ENCODE measurements around the gene ZSWIM1.
"Not testable (repeated sequence)": the region's sequence is repeated elsewhere in the genome, so short reads cannot be mapped to it uniquely, and the experiment has no call there.

Gene ZSWIM1

DNA sequence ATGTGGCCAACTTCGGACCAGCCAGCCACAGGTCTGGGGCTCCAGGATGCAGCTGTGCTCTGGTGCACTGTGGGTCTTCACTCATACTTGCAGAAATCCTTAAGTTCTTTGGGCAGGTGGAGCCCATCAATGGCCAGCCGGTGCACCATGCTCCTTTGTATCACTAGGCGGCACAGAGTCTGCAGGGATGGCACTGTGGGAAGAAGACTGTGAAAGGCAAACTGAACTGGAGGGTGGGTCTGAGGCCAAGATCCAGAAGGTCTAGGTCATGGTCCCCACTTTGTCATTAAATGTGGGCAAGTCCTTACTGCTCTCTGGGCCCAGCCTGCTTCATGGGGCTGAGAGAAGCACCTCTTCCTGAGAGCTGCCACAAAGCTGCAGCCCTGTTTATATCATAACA lies 7.7 kb downstream of the ZSWIM1 start:
- DNase-seq (ENCODE audit: low read depth in 2 of 2), result no peak

DNA sequence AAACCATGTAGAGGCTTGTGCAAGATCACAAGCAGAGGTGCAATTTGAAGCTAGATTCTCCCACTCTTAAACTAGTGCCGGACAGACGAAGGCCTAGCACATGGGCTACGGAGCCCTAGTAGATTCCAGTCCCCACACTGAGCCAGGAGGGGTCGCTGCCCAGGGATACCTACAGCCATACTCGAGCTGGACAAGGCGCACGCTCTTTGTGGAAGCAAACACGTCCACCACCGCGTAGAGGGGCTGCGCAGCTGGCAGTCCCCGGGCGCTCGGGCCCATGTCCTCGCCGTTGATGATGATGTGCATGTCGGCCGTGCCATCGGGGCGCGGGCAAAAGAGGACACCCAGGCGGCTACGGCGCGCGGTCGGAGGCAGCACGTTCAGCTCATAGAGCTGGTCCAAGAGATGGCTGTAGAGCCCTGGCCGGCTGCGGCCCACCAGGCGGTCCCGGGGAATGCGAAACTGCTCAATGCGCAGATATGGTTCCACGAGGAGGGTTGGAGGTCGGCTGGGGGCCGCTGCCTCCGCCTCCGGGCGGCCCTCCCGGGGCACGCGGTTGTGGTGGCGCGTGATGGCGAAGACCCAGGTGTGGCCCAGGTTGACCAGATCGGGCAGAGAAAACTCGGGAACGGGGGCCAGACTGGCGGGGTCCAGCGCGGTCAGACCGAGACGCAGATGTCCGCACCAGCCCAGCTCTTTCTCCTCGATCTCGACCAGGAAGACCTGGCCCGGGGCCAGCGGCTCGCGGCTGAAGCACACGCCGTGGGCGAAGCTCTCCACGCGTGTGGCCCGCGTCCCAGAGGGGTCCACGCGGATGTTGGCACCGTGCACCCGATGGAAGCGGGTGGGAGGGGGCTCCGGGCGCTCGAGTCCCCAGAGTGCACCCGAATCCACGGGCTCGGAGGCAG lies 9.3 kb downstream of the ZSWIM1 start:
- DNase-seq (ENCODE audit: low read depth in 2 of 2), result peak in 1 of 2 donors; percentile 41

DNA sequence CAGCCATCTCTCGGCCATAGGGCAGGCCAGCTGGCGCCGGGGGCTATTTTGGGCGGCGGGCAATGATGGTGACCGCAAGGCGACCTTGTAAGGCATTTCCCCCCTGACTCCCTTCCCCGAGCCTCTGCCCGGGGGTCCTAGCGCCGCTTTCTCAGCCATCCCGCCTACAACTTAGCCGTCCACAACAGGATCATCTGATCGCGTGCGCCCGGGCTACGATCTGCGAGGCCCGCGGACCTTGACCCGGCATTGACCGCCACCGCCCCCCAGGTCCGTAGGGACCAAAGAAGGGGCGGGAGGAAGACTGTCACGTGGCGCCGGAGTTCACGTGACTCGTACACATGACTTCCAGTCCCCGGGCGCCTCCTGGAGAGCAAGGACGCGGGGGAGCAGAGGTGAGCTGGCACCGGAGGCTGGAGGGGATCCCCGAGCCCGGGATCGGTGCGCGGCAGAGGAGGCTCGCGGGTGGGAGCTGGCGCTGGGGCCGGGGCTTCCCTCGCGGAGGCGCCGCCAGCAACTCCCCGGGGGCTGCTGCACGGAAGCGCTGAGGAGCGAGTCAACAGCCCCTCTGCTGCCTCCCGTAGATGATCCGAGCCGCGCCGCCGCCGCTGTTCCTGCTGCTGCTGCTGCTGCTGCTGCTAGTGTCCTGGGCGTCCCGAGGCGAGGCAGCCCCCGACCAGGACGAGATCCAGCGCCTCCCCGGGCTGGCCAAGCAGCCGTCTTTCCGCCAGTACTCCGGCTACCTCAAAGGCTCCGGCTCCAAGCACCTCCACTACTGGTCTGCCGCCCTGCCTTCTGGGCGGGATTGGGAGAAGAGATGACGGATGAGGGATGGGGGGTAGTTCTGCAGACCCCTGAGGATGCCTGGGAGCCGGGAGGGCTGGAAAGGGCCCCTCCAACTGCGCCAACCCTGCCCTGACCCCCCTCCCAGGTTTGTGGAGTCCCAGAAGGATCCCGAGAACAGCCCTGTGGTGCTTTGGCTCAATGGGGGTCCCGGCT lies 10.3 kb downstream of the ZSWIM1 start, which contains the start of the genes CTSA and NEURL2:
TSS of gene CTSA (plus strand) at position 351 of the 999 bp plus-strand sequence. CDS start at position 585, 234 bp downstream.
TSS of gene NEURL2 (minus strand) at position 224 of the 999 bp plus-strand sequence. CDS start at position 7, 217 bp downstream.
- peak; percentile 77 to 83 for DNase-seq (ENCODE audit: low read depth in 2 of 2)

DNA sequence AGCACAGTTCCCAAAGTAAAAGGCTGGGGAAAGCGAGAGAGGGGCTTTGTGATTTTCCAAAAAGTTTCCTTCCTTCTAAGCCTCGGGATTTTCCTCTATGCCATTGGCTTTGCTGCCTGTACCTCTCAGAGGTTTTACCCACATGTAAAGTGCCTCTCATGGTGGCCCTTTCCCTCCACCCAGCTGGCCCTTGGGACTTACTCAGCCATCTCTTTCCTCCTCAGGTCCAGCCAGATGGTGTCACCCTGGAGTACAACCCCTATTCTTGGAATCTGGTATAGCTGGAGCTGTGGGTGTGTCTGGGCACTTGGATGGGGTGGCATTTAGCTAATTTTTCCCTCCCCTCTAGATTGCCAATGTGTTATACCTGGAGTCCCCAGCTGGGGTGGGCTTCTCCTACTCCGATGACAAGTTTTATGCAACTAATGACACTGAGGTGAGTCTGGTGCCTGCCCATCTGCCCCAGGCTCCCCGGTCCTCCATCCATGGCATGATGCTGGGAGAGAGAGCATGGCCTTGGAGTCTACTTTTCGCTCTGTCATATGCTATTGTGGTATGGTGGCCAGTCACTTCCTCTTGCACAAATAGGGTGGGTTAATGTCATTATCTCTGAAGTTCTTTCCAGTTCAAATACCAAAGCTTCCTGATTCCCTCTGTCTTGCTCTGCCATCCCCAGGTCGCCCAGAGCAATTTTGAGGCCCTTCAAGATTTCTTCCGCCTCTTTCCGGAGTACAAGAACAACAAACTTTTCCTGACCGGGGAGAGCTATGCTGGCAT lies 11.2 kb downstream of the ZSWIM1 start:
- no peak for DNase-seq (ENCODE audit: low read depth in 2 of 2)

DNA sequence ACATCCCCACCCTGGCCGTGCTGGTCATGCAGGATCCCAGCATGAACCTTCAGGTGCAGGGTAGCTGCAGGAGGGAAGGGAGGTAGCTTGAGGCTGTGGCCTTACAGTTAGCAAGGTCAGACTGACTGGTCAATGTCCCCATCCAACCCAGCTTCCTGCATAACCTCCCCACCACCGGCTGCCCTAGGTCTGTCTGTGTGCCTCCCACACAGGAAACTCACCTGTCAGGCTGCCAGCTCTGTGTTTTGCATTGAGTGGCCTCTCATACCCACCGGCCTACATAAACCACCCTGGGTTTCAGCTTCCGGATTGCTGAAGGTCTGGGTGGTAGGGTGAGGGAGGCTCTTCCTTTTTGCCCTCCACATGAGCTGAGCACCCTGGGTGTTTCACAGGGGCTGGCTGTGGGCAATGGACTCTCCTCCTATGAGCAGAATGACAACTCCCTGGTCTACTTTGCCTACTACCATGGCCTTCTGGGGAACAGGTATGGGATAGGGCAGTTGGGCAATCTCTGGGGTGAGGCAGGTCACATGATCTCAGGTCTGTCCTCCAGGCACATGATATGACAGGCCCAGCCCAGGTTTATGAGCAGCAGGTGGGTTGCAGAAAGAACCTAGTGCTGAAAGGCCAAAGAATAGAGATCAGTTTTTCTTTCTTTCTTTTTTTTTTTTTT lies 11.9 kb downstream of the ZSWIM1 start:
- no peak for DNase-seq (ENCODE audit: low read depth in 2 of 2)

DNA sequence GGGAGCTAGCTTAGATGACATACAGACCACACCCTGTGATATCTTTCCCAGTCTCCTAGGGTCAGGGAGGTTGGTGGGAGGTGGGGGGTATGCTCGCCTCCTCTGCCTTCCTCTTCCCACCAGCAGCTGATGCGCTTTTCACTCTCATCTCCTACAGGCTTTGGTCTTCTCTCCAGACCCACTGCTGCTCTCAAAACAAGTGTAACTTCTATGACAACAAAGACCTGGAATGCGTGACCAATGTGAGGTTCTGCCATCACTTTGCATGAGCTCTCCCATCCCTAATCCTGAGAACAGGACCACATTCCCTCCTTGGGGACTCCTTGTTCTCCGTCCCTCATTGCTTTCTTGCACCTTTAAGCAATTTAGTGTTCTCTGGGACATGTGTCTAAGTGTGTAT lies 12.8 kb downstream of the ZSWIM1 start:
- DNase-seq (ENCODE audit: low read depth in 2 of 2), result no peak

DNA sequence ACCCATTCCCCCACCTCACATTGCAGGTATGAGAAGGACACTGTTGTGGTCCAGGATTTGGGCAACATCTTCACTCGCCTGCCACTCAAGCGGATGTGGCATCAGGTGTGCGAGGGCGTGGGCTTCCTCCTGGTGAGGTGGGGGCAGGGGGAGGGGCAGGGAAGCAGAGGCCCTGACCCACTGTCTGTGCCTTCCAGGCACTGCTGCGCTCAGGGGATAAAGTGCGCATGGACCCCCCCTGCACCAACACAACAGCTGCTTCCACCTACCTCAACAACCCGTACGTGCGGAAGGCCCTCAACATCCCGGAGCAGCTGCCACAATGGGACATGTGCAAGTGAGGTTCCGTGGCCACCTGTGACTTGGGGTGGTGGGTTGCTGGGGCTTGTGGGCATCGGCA lies 13.8 kb downstream of the ZSWIM1 start:
- DNase-seq (ENCODE audit: low read depth in 2 of 2), result no peak

DNA sequence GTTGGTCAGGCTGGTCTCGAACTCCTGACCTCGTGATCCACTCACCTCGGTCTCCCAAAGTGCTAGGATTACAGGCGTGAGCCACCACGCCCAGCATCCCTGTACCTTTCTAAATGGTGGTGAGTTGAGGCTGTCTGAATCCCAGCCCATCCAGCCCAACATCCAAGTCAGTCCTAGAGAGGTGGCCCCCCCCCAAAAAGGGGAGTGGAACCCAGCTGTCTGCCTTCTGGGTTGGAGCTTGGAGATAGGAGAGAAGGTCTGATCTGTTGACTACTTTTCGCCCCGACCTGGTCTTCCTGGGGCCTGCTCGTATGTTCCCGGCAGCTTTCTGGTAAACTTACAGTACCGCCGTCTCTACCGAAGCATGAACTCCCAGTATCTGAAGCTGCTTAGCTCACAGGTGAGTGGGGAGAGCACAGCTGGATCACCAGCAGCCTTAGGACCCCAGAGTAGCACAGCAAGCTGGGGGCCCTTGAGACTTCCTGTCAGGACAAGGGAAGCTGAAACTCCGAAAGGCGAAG lies 15.7 kb downstream of the ZSWIM1 start:
- no peak for DNase-seq (ENCODE audit: low read depth in 2 of 2)

DNA sequence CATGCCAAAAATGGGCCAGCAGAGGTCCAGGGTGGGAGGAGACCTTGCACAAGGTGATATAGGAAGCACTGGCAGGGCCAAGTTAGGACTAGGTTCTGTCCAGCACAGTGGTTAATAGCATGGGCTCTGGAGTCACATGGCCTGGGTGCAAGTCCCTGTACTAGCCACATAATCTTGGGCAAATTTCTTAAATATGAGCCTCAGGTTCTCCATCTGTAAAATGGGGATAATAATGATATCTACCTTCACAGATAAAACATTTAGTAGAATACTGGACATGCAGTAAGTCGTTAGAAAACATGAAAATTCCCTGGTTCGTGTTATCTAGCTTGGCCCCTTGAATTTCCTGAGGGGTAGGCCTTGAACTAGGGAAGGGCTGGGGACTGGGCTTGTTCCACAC lies 16.3 kb downstream of the ZSWIM1 start:
- DNase-seq (ENCODE audit: low read depth in 2 of 2), result no peak

DNA sequence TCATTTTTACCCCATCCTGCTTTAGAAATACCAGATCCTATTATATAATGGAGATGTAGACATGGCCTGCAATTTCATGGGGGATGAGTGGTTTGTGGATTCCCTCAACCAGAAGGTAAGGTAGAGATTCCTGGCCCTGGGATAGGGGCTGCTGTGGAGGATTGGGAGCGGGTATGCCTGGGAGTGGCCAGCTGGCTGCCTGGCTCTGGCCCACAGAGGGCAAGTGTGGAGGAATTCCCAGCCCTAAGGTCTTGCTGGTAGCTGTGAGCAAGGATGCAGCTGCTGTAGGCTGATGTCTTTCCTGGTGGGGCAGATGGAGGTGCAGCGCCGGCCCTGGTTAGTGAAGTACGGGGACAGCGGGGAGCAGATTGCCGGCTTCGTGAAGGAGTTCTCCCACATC lies 16.7 kb downstream of the ZSWIM1 start:
- no peak for DNase-seq (ENCODE audit: low read depth in 2 of 2)

DNA sequence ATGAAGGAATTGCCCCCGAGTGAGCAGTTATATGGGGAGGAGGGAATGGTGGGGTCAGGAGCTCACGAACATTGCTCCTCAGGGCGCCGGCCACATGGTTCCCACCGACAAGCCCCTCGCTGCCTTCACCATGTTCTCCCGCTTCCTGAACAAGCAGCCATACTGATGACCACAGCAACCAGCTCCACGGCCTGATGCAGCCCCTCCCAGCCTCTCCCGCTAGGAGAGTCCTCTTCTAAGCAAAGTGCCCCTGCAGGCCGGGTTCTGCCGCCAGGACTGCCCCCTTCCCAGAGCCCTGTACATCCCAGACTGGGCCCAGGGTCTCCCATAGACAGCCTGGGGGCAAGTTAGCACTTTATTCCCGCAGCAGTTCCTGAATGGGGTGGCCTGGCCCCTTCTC lies 17.3 kb downstream of the ZSWIM1 start:
- no peak for DNase-seq (ENCODE audit: low read depth in 2 of 2)

DNA sequence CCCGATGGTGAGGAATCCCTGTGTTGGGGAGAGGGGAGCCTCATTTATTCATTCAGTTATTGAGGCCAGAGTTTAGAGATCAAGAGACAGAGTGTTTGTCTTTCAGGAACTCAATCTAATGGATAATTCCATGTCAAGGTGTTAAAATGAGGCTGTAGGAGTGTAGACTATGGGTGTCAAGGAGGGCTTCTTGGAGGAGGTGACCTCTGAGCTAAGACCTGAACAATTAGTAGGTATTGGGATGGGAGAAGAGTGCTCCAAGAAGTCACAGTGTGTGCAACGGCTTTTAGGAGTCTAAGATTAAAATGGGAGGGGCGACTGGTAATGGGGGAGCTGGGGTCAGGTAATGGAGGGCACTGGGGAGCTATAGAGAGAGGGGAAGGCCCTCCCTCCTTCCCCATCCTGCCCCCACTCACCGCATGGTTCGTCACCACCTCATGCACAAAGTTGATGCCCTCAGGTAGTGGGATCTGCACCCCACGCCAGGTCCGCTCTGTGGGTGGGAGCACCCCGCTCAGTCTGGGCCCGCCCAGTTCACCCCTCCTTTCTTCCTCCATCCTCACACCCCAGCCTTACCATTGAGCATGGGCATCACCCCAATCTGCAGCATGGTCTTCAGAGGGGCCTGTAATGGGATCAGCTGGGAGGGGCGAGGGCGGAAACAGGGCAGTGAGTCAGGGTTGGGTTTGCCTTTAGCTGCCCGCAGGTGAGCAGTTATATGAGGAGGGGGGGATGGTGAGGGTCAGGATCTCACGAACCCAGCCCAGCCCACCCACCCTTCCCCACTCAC lies 18.2 kb downstream of the ZSWIM1 start:
- no peak for DNase-seq (ENCODE audit: low read depth in 2 of 2)

DNA sequence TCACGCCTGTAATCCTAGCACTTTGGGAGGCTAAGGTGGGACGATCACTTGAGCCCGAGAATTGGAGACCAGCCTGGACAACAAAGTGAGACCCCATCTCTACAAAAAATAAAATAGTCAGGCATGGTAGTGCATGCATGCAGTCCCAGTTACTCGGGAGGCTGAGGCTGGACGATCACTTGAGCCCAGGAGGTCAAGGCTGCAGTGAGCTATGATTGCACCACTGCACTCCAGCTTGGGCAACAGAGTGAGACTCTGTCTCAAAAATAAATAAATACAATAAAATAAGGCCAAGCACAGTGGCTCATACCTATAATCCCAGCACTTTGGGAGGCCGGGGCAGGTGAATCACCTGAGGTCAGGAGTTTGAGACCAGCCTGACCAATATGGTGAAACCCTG lies 20.3 kb downstream of the ZSWIM1 start:
- DNase-seq (ENCODE audit: low read depth in 2 of 2), result not testable (repeated sequence)

DNA sequence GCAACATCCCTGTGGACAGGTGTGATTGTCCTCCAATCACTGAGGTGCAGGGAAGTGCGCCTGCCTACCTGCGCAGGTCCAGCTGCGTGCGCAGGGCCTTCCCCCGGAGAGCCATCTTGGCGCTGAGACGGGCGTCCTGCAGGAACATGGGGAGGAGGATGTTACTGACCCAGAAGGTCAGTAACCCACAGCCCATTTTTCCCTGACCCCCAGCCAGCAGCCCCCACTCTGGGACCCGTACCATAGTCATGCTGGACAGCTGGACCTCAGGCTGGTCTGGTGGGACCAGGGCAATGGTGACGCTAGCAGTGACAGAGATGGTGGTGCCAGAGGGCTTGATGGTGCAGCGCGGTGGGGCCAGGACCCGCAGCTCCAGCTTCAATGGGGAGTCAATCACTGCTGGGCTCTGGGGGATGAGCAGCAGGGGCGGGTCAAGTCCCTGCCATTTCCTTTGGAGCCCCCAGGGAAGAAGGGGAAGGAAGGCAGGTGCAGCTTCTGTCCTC lies 21.2 kb downstream of the ZSWIM1 start:
- DNase-seq (ENCODE audit: low read depth in 2 of 2), result no peak

DNA sequence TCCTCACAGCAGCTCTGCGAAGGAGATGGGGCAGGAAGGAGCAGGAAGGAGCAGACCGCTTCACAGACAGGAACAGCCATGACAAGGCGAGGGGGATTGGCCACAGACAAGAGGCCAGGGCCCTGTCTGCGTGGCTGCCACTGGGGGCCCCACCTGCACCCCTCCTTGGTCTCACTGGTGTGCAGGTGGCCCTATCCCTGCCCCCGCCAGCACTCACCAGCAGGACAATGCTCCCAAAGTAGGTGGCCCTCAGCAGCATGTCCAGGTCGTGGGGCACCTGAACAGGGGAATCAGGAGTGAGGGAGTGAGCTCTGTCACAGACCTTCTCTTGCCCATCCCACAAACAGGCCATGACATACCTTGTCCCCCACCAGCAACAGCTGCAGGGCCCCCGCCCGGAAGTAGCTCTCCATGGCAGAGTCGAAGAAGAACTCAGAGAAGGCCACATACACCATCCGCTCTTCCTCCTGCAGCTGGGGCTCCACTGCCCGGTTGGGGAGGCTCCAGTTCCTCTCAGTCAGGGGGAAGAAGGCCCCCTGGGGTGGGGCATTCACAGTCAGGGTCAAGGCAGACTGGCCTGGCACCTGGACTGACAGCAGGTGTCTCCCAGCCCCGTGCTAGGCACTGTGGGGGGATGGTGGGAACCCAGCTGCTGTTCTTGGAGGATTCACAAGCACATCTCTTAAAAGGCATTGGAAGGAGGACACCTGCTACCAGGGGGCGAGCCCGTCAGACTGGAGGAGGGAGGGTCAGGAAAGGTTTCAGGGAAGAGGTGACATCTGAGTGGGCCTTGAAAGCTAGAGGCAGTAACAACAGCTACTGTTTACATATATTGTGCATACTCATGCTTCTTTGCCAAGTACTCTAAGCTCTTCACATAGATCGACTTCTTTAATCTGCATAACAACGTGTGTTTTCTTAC lies 23.8 kb downstream of the ZSWIM1 start:
- no peak for DNase-seq (ENCODE audit: low read depth in 2 of 2)

DNA sequence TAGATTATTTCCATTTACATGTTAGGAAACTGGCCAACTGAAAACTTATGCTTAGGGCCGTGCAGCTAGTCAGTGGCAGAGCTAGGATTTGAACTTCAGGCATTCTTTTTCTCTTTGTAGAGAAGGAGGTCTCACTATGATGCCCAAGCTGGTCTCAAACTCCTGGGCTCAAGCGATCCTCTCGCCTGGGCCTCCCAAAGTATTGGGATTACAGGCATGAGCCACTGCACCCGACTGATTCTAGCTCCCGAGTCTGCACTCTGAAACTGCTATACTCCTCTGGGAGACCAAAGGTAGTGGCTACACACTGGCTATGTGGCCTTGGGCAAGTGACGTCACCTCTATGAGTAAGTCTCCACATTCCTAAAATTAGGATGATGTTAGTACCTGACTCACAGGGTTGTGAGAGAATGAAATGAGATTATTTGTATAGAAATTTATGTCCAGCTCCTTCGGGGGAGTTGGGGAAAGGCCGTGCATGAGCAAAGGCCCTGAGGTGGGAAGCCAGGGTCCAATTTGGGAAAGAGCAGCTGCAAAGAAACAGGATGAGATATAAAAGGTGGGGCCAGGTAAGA lies 24.6 kb downstream of the ZSWIM1 start:
- no peak for DNase-seq (ENCODE audit: low read depth in 2 of 2)

DNA sequence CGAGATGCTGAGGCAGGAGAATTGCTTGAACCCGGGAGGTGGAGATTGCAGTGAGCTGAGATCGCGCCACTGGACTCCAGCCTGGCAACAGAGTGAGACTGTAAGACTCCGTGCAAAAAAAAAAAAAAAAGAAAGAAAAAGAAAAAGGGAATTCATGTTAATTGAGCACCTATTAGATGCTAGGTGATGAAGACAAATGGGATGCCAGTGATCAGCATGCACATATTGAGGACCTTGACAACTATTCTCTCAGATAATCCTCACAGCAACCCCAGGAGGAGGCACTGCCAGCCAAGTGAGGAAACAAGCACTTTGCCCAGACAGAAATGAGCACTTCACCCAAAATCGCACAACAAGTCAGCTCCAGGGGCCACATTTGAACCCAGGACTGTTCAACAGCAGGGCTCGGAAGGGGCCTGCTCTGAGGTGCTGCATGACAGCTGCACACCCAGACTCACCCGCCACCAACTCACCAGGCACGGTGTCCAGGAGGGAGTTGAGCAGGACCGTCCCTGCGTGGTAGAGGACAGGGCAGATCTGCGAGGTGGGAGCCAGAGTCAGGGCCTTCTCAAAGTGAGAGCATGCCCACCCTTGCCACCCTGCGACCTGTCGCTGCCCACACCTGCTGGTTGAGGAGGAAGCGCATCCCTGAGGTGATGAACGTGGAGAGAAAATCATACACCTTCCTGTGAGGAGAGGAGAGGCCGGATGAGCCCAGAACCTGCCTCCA lies 26.4 kb downstream of the ZSWIM1 start:
- no peak for DNase-seq (ENCODE audit: low read depth in 2 of 2)

Data from stimulated activated CD4-positive, alpha-beta T cell treated with anti-CD3 and anti-CD28 coated beads, Interleukin-15, amount 100 ng/mL, for 48 hours (primary cell).